ENCODE results near the gene LARP4B. TPM values are rescaled to one million over a fixed set of nuclear protein-coding genes. Genes with fewer than 3 reads are reported as not detected.

LARP4B gene
- total and polyA plus RNA-seq, 7 experiments from 2014 or later = 31.9 to 114 (median 93.5) TPM

GRCh38 chr10:784403-785088 is 147.0 kb downstream of the LARP4B start:
- POLR2A ChIA-PET = no interaction called here
- Histone ChIP-seq H3K36me3 (ENCODE audit: control insufficient read depth in 2 of 3, insufficient read depth in 3 of 3, low read length in 3 of 3) (no peaks in the 10 kb centered on the region), H3K27me3 (ENCODE audit: control insufficient read depth in 2 of 2, insufficient read depth in 2 of 2, low read length in 2 of 2) (no peaks in the 10 kb centered on the region), H3K4me1 (ENCODE audit: control insufficient read depth in 2 of 2, insufficient read depth in 2 of 2, low read length in 2 of 2) (no peaks in the 10 kb centered on the region), H3K27ac (ENCODE audit: low read depth, low read length) (no peak overlapping the region), H3K9me3 (ENCODE audit: control insufficient read depth in 2 of 3, low read length in 3 of 3) (no peaks in the 10 kb centered on the region), H3K4me3 (ENCODE audit: low read length) (no peak overlapping the region)
- CTCF ChIA-PET = no interaction called here
- Mint-ChIP-seq H3K27me3 (peaks cover 6 to 21% (median 15%) of the 10 kb centered on the region in 5 donors), H3K9me3 (no peaks in the 10 kb centered on the region), H3K4me3 (peak overlapping the region in 4 of 10 donors; percentile 19 to 59 (median 40)), H3K27ac (no peak overlapping the region), H3K4me1 (peaks cover 0 to 4% (median 0%) of the 10 kb centered on the region in 7 donors), H3K36me3 (peaks cover 0 to 3% (median 0%) of the 10 kb centered on the region in 5 donors)
- peak in 1 of 9 donors; percentile 71 for DNase-seq
- intact Hi-C loops (cut with micrococcal nuclease) = no loop called here
- ATAC-seq = peak; percentile 17

- DNase-seq (no peak), ATAC-seq (no peak)
- Mint-ChIP-seq H3K27ac (peak overlapping the region in 1 of 9 donors; percentile 28), H3K4me1 (peaks cover 0 to 4% (median 0%) of the 10 kb centered on the region in 7 donors), H3K4me3 (peak overlapping the region in 1 of 10 donors; percentile 10), H3K36me3 (peaks cover 0 to 3% (median 0%) of the 10 kb centered on the region in 5 donors), H3K9me3 (no peaks in the 10 kb centered on the region), H3K27me3 (peaks cover 6 to 21% (median 17%) of the 10 kb centered on the region in 5 donors)
- Histone ChIP-seq H3K36me3 (ENCODE audit: control insufficient read depth in 2 of 3, insufficient read depth in 3 of 3, low read length in 3 of 3) (no peaks in the 10 kb centered on the region), H3K27ac (ENCODE audit: low read depth, low read length) (no peak overlapping the region), H3K4me3 (ENCODE audit: low read length) (no peak overlapping the region), H3K27me3 (ENCODE audit: control insufficient read depth in 2 of 2, insufficient read depth in 2 of 2, low read length in 2 of 2) (no peaks in the 10 kb centered on the region), H3K9me3 (ENCODE audit: control insufficient read depth in 2 of 3, low read length in 3 of 3) (no peaks in the 10 kb centered on the region), H3K4me1 (ENCODE audit: control insufficient read depth in 2 of 2, insufficient read depth in 2 of 2, low read length in 2 of 2) (no peaks in the 10 kb centered on the region)
- CTCF ChIA-PET = no interaction called here
- intact Hi-C loops (cut with micrococcal nuclease) = no loop called here
- POLR2A ChIA-PET = no interaction called here
These were observed 148.5 kb downstream of the LARP4B start for GRCh38 chr10:782751-783648.

GRCh38 chr10:780536-781524 is 150.7 kb downstream of the LARP4B start:
- Histone ChIP-seq H3K4me3 (ENCODE audit: low read length) (no peak overlapping the region), H3K4me1 (ENCODE audit: control insufficient read depth in 2 of 2, insufficient read depth in 2 of 2, low read length in 2 of 2) (no peaks in the 10 kb centered on the region), H3K36me3 (ENCODE audit: control insufficient read depth in 2 of 3, insufficient read depth in 3 of 3, low read length in 3 of 3) (no peaks in the 10 kb centered on the region), H3K27ac (ENCODE audit: low read depth, low read length) (no peak overlapping the region), H3K9me3 (ENCODE audit: control insufficient read depth in 2 of 3, low read length in 3 of 3) (no peaks in the 10 kb centered on the region), H3K27me3 (ENCODE audit: control insufficient read depth in 2 of 2, insufficient read depth in 2 of 2, low read length in 2 of 2) (no peaks in the 10 kb centered on the region)
- Mint-ChIP-seq H3K27me3 (peaks cover 3 to 21% (median 14%) of the 10 kb centered on the region in 5 donors), H3K27ac (no peak overlapping the region), H3K9me3 (no peaks in the 10 kb centered on the region), H3K36me3 (peaks cover 0 to 3% (median 0%) of the 10 kb centered on the region in 5 donors), H3K4me3 (no peak overlapping the region), H3K4me1 (peaks cover 0 to 4% (median 0%) of the 10 kb centered on the region in 7 donors)
- DNase-seq = no peak
- CTCF ChIA-PET = no interaction called here
- POLR2A ChIA-PET = no interaction called here
- no peak for ATAC-seq
- intact Hi-C loops (cut with micrococcal nuclease) = no loop called here

GRCh38 chr10:778626-779330 is 152.7 kb downstream of the LARP4B start:
- H3K9me3 Mint-ChIP-seq = no peaks in the 10 kb centered on the region
- peaks cover 0 to 21% (median 14%) of the 10 kb centered on the region in 5 donors for H3K27me3 Mint-ChIP-seq
- Histone ChIP-seq H3K27me3 (ENCODE audit: control insufficient read depth in 2 of 2, insufficient read depth in 2 of 2, low read length in 2 of 2) (no peaks in the 10 kb centered on the region), H3K4me1 (ENCODE audit: control insufficient read depth in 2 of 2, insufficient read depth in 2 of 2, low read length in 2 of 2) (no peaks in the 10 kb centered on the region), H3K27ac (ENCODE audit: low read depth, low read length) (no peak overlapping the region), H3K9me3 (ENCODE audit: control insufficient read depth in 2 of 3, low read length in 3 of 3) (no peaks in the 10 kb centered on the region), H3K4me3 (ENCODE audit: low read length) (no peak overlapping the region), H3K36me3 (ENCODE audit: control insufficient read depth in 2 of 3, insufficient read depth in 3 of 3, low read length in 3 of 3) (no peaks in the 10 kb centered on the region)
- intact Hi-C loops (cut with micrococcal nuclease) = no loop called here
- peaks cover 0 to 4% (median 0%) of the 10 kb centered on the region in 7 donors for H3K4me1 Mint-ChIP-seq
- DNase-seq (no peak), ATAC-seq (no peak)
- H3K27ac Mint-ChIP-seq = no peak overlapping the region
- ChIA-PET CTCF (no interaction called here), POLR2A (no interaction called here)
- no peak overlapping the region for H3K4me3 Mint-ChIP-seq
- peaks cover 0 to 3% (median 0%) of the 10 kb centered on the region in 5 donors for H3K36me3 Mint-ChIP-seq

GRCh38 chr10:777913-778479 is 153.5 kb downstream of the LARP4B start:
- Mint-ChIP-seq H3K9me3 (no peaks in the 10 kb centered on the region), H3K27me3 (peaks cover 0 to 21% (median 12%) of the 10 kb centered on the region in 5 donors), H3K4me1 (peaks cover 0 to 4% (median 0%) of the 10 kb centered on the region in 7 donors), H3K27ac (no peak overlapping the region), H3K4me3 (no peak overlapping the region), H3K36me3 (peaks cover 0 to 3% (median 0%) of the 10 kb centered on the region in 5 donors)
- H3K27ac ChIP-seq (ENCODE audit: low read depth, low read length) = no peak overlapping the region
- H3K4me3 ChIP-seq (ENCODE audit: low read length) = no peak overlapping the region
- CTCF ChIA-PET = no interaction called here
- H3K36me3 ChIP-seq (ENCODE audit: control insufficient read depth in 2 of 3, insufficient read depth in 3 of 3, low read length in 3 of 3) = no peaks in the 10 kb centered on the region
- POLR2A ChIA-PET = no interaction called here
- ATAC-seq (no peak), DNase-seq (no peak)
- no peaks in the 10 kb centered on the region for H3K9me3 ChIP-seq (ENCODE audit: control insufficient read depth in 2 of 3, low read length in 3 of 3)
- no peaks in the 10 kb centered on the region for H3K27me3 ChIP-seq (ENCODE audit: control insufficient read depth in 2 of 2, insufficient read depth in 2 of 2, low read length in 2 of 2)
- H3K4me1 ChIP-seq (ENCODE audit: control insufficient read depth in 2 of 2, insufficient read depth in 2 of 2, low read length in 2 of 2) = no peaks in the 10 kb centered on the region
- intact Hi-C loops (cut with micrococcal nuclease) = no loop called here
